Right lobe of liver (tissue), 6 donors: ENCODE results near the gene WIZ. TPM values are rescaled to one million over a fixed set of nuclear protein-coding genes. Genes with fewer than 3 reads are reported as not detected.

Source experiments
- ATAC-seq, 4 donors: fragments of 200-7000 bp; cut with Tn5 transposase; one replicate each; pipeline ENCODE4 v1.9.1; 2020; ENCODE audit warnings: mild to moderate bottlenecking in 4 of 4, moderate library complexity in 4 of 4
- DNase-seq, 3 donors: peaks; one replicate each; pipeline ENCODE4 v3.0.0-alpha.2; 2020
- H3K27ac ChIP-seq, 3 donors: fragments of 200-600 bp; one replicate each; pipeline ENCODE4 v1.8.0; 2022
- H3K27me3 ChIP-seq, 2 donors: fragments of 200-600 bp; one replicate each; pipeline ENCODE4 v1.8.0; 2022
- H3K36me3 ChIP-seq, 4 donors: fragments of 200-600 bp; sonication (generic) in 1 of 4; one replicate each; pipeline versions ENCODE4 v1.5.1 to v1.8.0; 2017 to 2022; ENCODE audit warnings: control low read depth in 1 of 4
- H3K4me1 ChIP-seq, 4 donors: fragments of 200-600 bp; sonication (generic) in 1 of 4; one replicate each; pipeline versions ENCODE4 v1.5.1 to v1.8.0; 2017 to 2022; ENCODE audit warnings: control low read depth in 1 of 4
- H3K4me3 ChIP-seq, 3 donors: fragments of 200-600 bp; one replicate each; pipeline ENCODE4 v1.8.0; 2022
- H3K9me3 ChIP-seq, 4 donors: fragments of 200-600 bp; sonication (generic) in 1 of 4; one replicate each; pipeline versions ENCODE4 v1.5.1 to v1.8.0; 2017 to 2022; ENCODE audit warnings: control low read depth in 1 of 4
- CTCF ChIP-seq, 4 donors: fragments of 200-600 bp in 3 of 4; fragments of 450-650 bp in 1 of 4; IDR thresholded peaks; one replicate each; pipeline versions ENCODE4 v1.5.1 to v1.8.0; 2016 to 2022; ENCODE audit warnings: antibody characterized with exemption in 4 of 4, mild to moderate bottlenecking in 2 of 4
- POLR2A ChIP-seq: fragments of 450-650 bp; IDR thresholded peaks from one replicate; pipeline ENCODE4 v1.6.1; 2017; ENCODE audit warnings: antibody characterized with exemption, mild to moderate bottlenecking
- WGBS: methylation state at CpG from one replicate; pipeline ENCODE4 v1.1.6; 2018; ENCODE audit warnings: low coverage, low lambda C conversion rate; ENCODE audit not compliant: insufficient coverage; ENCODE audit errors: missing lambda C conversion rate; 5-methylcytosine and 5-hydroxymethylcytosine counted together
- intact Hi-C, 2 donors: fragments of 100-400 bp; cut with DNase I; formaldehyde crosslinking; loops; one replicate each; pipeline versions ENCODE4 v1.11.2 to v1.14.1; 2022
- total RNA-seq, 6 experiments: library from RNA; depleted of rRNA in 2 of 6; stranded (reverse); fragments of >200 nt in 2 of 6; fragmentation: NEBNext Ultra II Directional in 3 of 6; extraction: Animal tissue kit (Norgen Biotek cat#: 25700) in 3 of 6; gene quantifications; one replicate each; pipeline versions ENCODE4 v1.1.0 to v1.2.4, GENCODE V29; 2016 to 2023
- donor health status: DM: no; HTN: yes; CAD: no.
- donor health status: DM: no; HTN: no; CAD: no.
- donor health status: DM: no; HTN: no; CAD: no.
- donor health status: DM: no; HTN: yes; CAD: no.
- donor health status: DM: no; HTN: yes; CAD: no.

Gene WIZ
- total RNA-seq, 6 experiments from 2014 or later: 12.5 to 24.4 (median 14.6) TPM

GRCh38 chr19:15421721-15422260 is 28.0 kb downstream of the WIZ start:
- 47% methylated on average over 15 of the region's 15 CpGs for WGBS
- H3K27ac ChIP-seq: peak overlapping the region; percentile 57 to 90 (median 89)

GRCh38 chr19:15421136-15421695 is 28.5 kb downstream of the WIZ start:
- no peak overlapping the region for H3K4me3 ChIP-seq
- H3K9me3 ChIP-seq: no peaks in the 10 kb centered on the region
- H3K27ac ChIP-seq: peak overlapping the region; percentile 40 to 90 (median 89)
- TF ChIP-seq POLR2A (no peak), CTCF (IDR thresholded peaks at IDR 0.05) (no peak)
- H3K36me3 ChIP-seq: peaks cover 0 to 29% (median 6%) of the 10 kb centered on the region in 4 donors
- 64% methylated on average over 12 of the region's 12 CpGs for whole genome bisulfite sequencing
- intact Hi-C loops: no loop called here
- H3K27me3 ChIP-seq: no peaks in the 10 kb centered on the region
- H3K4me1 ChIP-seq: peaks cover 0 to 37% (median 17%) of the 10 kb centered on the region in 4 donors
- DNase-seq (peak in 1 of 3 donors; percentile 46), ATAC-seq (no peak)

More at GRCh38 chr19:15421721-15422260, 28.0 kb downstream of the WIZ start:
- H3K36me3 ChIP-seq: peaks cover 0 to 29% (median 6%) of the 10 kb centered on the region in 4 donors
- TF ChIP-seq CTCF (IDR thresholded peaks at IDR 0.05): no peak
- TF ChIP-seq POLR2A: no peak
- no peak overlapping the region for H3K4me3 ChIP-seq
- no peaks in the 10 kb centered on the region for H3K9me3 ChIP-seq
- H3K27me3 ChIP-seq: no peaks in the 10 kb centered on the region
- peak; percentile 31 to 45 (median 38) for ATAC-seq
- intact Hi-C loops: no loop called here
- peaks cover 2 to 36% (median 16%) of the 10 kb centered on the region in 4 donors for H3K4me1 ChIP-seq
- DNase-seq: peak; percentile 85 to 95 (median 92)

- Histone ChIP-seq H3K27me3 (no peaks in the 10 kb centered on the region), H3K36me3 (peaks cover 0 to 20% (median 2%) of the 10 kb centered on the region in 4 donors), H3K4me3 (peak overlapping the region; percentile 34 to 100 (median 100)), H3K9me3 (no peaks in the 10 kb centered on the region), H3K27ac (peak overlapping the region in 1 of 3 donors; percentile 34), H3K4me1 (peaks cover 0 to 44% (median 17%) of the 10 kb centered on the region in 4 donors)
- ATAC-seq (no peak), DNase-seq (no peak)
- WGBS: 30% methylated on average over 16 of the region's 16 CpGs
- TF ChIP-seq CTCF (IDR thresholded peaks at IDR 0.05) (peak in 1 of 4 donors; percentile 2), POLR2A (no peak)
- intact Hi-C loops: no loop called here
These were observed 30.2 kb downstream of the WIZ start for GRCh38 chr19:15419413-15420025.

- Histone ChIP-seq H3K4me3 (peak within 1 kb of the TSS; percentile 99 to 100 (median 100)), H3K4me1 (peaks cover 0 to 51% (median 17%) of the 10 kb centered on the region in 4 donors), H3K9me3 (no peaks in the 10 kb centered on the region), H3K36me3 (peaks cover 0 to 13% (median 2%) of the 10 kb centered on the region in 4 donors), H3K27me3 (no peaks in the 10 kb centered on the region), H3K27ac (peak within 1 kb of the TSS; percentile 67 to 80 (median 78))
- ATAC-seq (peak; percentile 90 to 95 (median 92)), DNase-seq (peak; percentile 98 to 99 (median 98))
- intact Hi-C loops: no loop called here
- TF ChIP-seq CTCF (IDR thresholded peaks at IDR 0.05) (peak; percentile 51 to 74 (median 54)), POLR2A (peak; percentile 92)
- WGBS: 0% methylated on average over 42 of the region's 61 CpGs
These were observed 31.0 kb downstream of the WIZ start, which contains the start of gene AKAP8L for GRCh38 chr19:15418579-15419412. Gene AKAP8L, minus strand, starts transcription at chr19:15418988. Its CDS starts 65 bp downstream, at chr19:15418923.
